H7 (cell line): ENCODE data around the gene C14orf93. TPM values are rescaled to one million over a fixed set of nuclear protein-coding genes. Genes with fewer than 3 reads are reported as not detected.

Experiments used
- DNase-seq: peaks from one replicate; pipeline ENCODE4 v3.0.0; 2012
- H3K27me3 ChIP-seq: 2 replicates; pipeline ENCODE4 v1.6.0; 2011; ENCODE audit warnings: mild to moderate bottlenecking, low read length; ENCODE audit not compliant: control insufficient read depth, insufficient read depth
- H3K36me3 ChIP-seq: replicated peaks from 2 replicates; pipeline ENCODE4 v1.5.1; 2011; ENCODE audit warnings: low read length; ENCODE audit not compliant: control insufficient read depth, insufficient read depth
- H3K4me3 ChIP-seq: 2 replicates; pipeline ENCODE4 v1.5.1; 2011; ENCODE audit warnings: low read depth, mild to moderate bottlenecking, control low read depth, low read length, moderate library complexity; ENCODE audit not compliant: insufficient read depth
- total RNA-seq: library from RNA; depleted of rRNA; stranded (reverse); fragments of >200 nt; shearing (Covaris generic); gene quantifications from 2 replicates; pipeline ENCODE4 v1.2.3, GENCODE V29; 2014

C14orf93 gene
- total RNA-seq, 1 experiment from 2014 or later: 13.2 TPM

GRCh38 chr14:22980672-22981089 is 29.3 kb downstream of the C14orf93 start:
- Histone ChIP-seq H3K27me3 (peaks cover 15% of the 10 kb centered on the region), H3K4me3 (peak overlapping the region; percentile 68), H3K36me3 (peaks cover 5% of the 10 kb centered on the region)
- DNase-seq: peak; percentile 95

- peak overlapping the region; percentile 68 for H3K4me3 ChIP-seq
- peak; percentile 43 for DNase-seq
- peaks cover 7% of the 10 kb centered on the region for H3K36me3 ChIP-seq
- H3K27me3 ChIP-seq: peaks cover 15% of the 10 kb centered on the region
These were observed 30.1 kb downstream of the C14orf93 start for GRCh38 chr14:22979748-22980392.

GRCh38 chr14:22978981-22979671 is 30.8 kb downstream of the C14orf93 start:
- Histone ChIP-seq H3K36me3 (peaks cover 14% of the 10 kb centered on the region), H3K27me3 (peaks cover 15% of the 10 kb centered on the region), H3K4me3 (no peak overlapping the region; the same call in 1 of the 2 replicates)
- peak; percentile 36 for DNase-seq

- no peak overlapping the region for H3K4me3 ChIP-seq
- H3K27me3 ChIP-seq: peaks cover 15% of the 10 kb centered on the region
- DNase-seq: no peak
- H3K36me3 ChIP-seq: peaks cover 17% of the 10 kb centered on the region
These were observed 31.5 kb downstream of the C14orf93 start for GRCh38 chr14:22978487-22978837.

GRCh38 chr14:22977684-22978486 is 32.1 kb downstream of the C14orf93 start:
- peak; percentile 93 for DNase-seq
- Histone ChIP-seq H3K4me3 (no peak overlapping the region), H3K27me3 (peaks cover 15% of the 10 kb centered on the region), H3K36me3 (peaks cover 23% of the 10 kb centered on the region)

GRCh38 chr14:22977434-22977683 is 32.6 kb downstream of the C14orf93 start:
- H3K4me3 ChIP-seq: no peak overlapping the region
- H3K36me3 ChIP-seq: peaks cover 28% of the 10 kb centered on the region
- DNase-seq: no peak
- H3K27me3 ChIP-seq: peaks cover 15% of the 10 kb centered on the region

GRCh38 chr14:22976620-22977433 is 33.1 kb downstream of the C14orf93 start:
- H3K36me3 ChIP-seq: peaks cover 30% of the 10 kb centered on the region
- peaks cover 11% of the 10 kb centered on the region for H3K27me3 ChIP-seq
- no peak overlapping the region for H3K4me3 ChIP-seq
- peak; percentile 41 for DNase-seq

- DNase-seq: no peak
- no peak overlapping the region for H3K4me3 ChIP-seq
- H3K36me3 ChIP-seq: peaks cover 31% of the 10 kb centered on the region
- H3K27me3 ChIP-seq: no peaks in the 10 kb centered on the region
These were observed 35.2 kb downstream of the C14orf93 start for GRCh38 chr14:22974530-22975313.

- H3K36me3 ChIP-seq: peaks cover 31% of the 10 kb centered on the region
- peak; percentile 72 for DNase-seq
- H3K4me3 ChIP-seq: no peak overlapping the region
- no peaks in the 10 kb centered on the region for H3K27me3 ChIP-seq
These were observed 36.5 kb downstream of the C14orf93 start for GRCh38 chr14:22973217-22974032.

- Histone ChIP-seq H3K36me3 (peaks cover 30% of the 10 kb centered on the region), H3K4me3 (no peak overlapping the region), H3K27me3 (no peaks in the 10 kb centered on the region)
- no peak for DNase-seq
These were observed 37.5 kb downstream of the C14orf93 start for GRCh38 chr14:22972313-22972930.

- Histone ChIP-seq H3K4me3 (no peak overlapping the region), H3K27me3 (no peaks in the 10 kb centered on the region)
- no peak for DNase-seq
These were observed 38.8 kb downstream of the C14orf93 start for GRCh38 chr14:22971152-22971551.

GRCh38 chr14:22966783-22967269 is 43.1 kb downstream of the C14orf93 start:
- H3K36me3 ChIP-seq: 0 out of 2 replicates have a peak, but pooled peaks cover 1% of the 10 kb centered on the region
- no peak for DNase-seq
- no peak overlapping the region for H3K4me3 ChIP-seq
- no peaks in the 10 kb centered on the region for H3K27me3 ChIP-seq

More at GRCh38 chr14:22971152-22971551, 38.8 kb downstream of the C14orf93 start:
- peaks cover 28% of the 10 kb centered on the region for H3K36me3 ChIP-seq
